ENCODE measurements around the gene QRICH2. TPM values are rescaled to one million over a fixed set of nuclear protein-coding genes. Genes with fewer than 3 reads are reported as not detected.

Gene QRICH2
- total RNA-seq, 4 donors from 2014 or later, result 0.59 to 2.4 (median 1.1) TPM

DNA sequence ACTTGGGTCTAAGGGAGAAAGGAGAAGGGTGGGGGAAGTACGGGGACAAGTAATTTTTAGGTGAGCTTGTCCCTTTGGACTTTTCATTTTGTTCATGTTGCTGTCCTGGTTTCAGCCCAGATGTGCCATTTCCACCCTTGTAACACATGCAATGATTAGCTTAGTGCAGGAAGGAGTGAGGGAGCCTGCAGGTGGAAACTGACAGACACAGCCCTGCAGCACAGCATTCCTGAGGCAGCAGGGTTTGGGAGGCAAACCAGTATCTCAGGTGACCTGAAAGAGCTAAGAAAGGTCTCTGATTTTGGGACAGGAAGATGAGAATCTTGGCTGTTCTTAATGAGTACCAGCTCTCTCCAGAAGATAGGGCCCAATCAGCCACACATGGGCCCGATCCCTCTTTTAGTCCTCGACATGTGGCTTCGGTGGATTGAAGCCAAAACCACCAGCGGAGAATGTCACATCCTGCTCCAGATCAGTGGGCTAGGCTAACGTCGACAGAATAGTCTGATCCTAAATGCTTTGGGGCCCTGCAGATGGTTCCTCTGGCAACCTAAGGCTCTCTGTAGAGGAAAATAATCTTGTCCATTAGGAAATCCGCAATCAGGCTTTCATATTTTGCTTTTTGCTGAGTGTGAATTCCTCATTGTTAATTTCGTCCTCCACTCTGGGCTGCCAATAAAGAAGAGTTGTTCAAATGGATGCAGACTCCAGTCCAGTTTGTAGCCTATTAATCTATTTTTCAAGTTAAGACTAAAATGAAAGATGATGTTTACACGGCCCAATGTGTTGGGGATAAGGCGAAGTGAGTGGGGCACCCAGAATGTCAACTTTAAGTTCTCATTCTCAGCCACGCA lies 64.0 kb downstream of the QRICH2 start:
- peaks cover 40 to 49% of the 10 kb centered on the region in 2 donors for H3K4me1 ChIP-seq
- intact Hi-C loops (cut with DNase I; ENCODE audit: low total_unique reads), result loop anchor here (10.0 kb wide), 1 partner anchor 389 kb away; the partner anchor contains the start of gene WBP2
- no peak for TF ChIP-seq POLR2A (IDR thresholded peaks at IDR 0.05)
- TF ChIP-seq, protein P1, sequence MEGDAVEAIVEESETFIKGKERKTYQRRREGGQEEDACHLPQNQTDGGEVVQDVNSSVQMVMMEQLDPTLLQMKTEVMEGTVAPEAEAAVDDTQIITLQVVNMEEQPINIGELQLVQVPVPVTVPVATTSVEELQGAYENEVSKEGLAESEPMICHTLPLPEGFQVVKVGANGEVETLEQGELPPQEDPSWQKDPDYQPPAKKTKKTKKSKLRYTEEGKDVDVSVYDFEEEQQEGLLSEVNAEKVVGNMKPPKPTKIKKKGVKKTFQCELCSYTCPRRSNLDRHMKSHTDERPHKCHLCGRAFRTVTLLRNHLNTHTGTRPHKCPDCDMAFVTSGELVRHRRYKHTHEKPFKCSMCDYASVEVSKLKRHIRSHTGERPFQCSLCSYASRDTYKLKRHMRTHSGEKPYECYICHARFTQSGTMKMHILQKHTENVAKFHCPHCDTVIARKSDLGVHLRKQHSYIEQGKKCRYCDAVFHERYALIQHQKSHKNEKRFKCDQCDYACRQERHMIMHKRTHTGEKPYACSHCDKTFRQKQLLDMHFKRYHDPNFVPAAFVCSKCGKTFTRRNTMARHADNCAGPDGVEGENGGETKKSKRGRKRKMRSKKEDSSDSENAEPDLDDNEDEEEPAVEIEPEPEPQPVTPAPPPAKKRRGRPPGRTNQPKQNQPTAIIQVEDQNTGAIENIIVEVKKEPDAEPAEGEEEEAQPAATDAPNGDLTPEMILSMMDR (IDR thresholded peaks at IDR 0.05 in 4 of 5, conservative IDR thresholded peaks at IDR 0.05 in 1 of 5), result no peak
- no peaks in the 10 kb centered on the region for H3K36me3 ChIP-seq
- H3K9me3 ChIP-seq, result no peaks in the 10 kb centered on the region
- DNase-seq (peak in 1 of 2 donors; percentile 38), ATAC-seq (no peak)
- H3K27ac ChIP-seq, result peak overlapping the region in 2 of 4 donors; percentile 22 to 65
- no peaks in the 10 kb centered on the region for H3K27me3 ChIP-seq
- in situ Hi-C loops (cut with MboI; ENCODE audit: low sequenced_read_pairs in 4 of 4), result no loop called here
- no peak overlapping the region for H3K4me3 ChIP-seq

DNA sequence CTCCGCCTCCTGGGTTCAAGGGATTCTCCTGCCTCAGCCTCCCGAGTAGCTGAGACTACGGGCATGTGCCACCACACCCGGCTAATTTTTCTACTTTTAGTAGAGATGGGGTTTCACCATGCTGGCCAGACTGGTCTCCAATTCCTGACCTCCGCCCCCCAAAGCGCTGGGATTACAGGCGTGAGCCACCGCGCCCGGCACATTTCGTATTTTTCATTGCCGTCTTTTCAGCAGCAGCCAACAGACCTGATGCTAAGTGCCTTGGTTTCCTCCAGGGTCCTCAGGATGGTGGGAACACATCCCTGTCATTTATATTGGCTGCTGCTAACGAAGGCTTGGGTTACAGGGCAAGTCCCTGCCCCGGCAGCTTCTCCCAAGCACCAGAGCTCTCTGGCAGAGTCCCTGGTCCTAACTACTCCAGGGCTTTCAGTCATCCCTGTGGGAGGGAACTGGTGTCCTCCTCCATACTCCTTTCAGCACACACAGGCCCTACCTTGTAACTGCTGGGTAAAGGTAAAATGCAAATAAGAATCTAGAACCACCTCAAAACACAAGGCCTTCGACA lies 66.3 kb downstream of the QRICH2 start:
- peak overlapping the region; percentile 61 to 85 (median 75) for H3K4me3 ChIP-seq
- TF ChIP-seq POLR2A (IDR thresholded peaks at IDR 0.05), result no peak
- TF ChIP-seq, protein P1 (IDR thresholded peaks at IDR 0.05 in 4 of 5, conservative IDR thresholded peaks at IDR 0.05 in 1 of 5), result no peak
- DNase-seq (no peak), ATAC-seq (no peak)
- in situ Hi-C loops (cut with MboI; ENCODE audit: low sequenced_read_pairs in 4 of 4), result no loop called here
- no peaks in the 10 kb centered on the region for H3K36me3 ChIP-seq
- H3K27ac ChIP-seq, result peak overlapping the region; percentile 93 to 95 (median 94)
- peaks cover 27 to 40% of the 10 kb centered on the region in 2 donors for H3K4me1 ChIP-seq
- no peaks in the 10 kb centered on the region for H3K9me3 ChIP-seq
- intact Hi-C loops (cut with DNase I; ENCODE audit: low total_unique reads), result loop anchor here (2.0 to 10.0 kb wide), 3 partner anchors 23 to 387 kb away; partner anchors contain the start of genes UBALD2 and WBP2
- H3K27me3 ChIP-seq, result no peaks in the 10 kb centered on the region

DNA sequence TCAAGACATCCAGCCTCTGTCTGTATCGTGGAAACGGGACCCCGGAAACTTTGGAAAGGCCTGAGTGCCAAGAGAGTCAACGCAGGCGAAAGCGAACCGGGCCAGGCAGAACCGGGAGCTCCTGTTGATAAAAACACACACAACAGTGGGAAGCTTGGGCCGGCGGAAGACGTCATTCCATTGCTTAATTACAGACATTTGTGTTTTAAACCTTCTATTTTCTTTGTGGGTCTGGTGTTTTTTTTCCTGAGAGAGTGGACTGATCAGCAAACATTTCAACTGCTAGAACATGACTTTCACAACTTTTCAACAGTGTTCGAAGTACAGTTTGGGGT lies 66.9 kb downstream of the QRICH2 start:
- no peaks in the 10 kb centered on the region for H3K36me3 ChIP-seq
- peak overlapping the region; percentile 61 to 85 (median 75) for H3K4me3 ChIP-seq
- TF ChIP-seq, protein P1 (IDR thresholded peaks at IDR 0.05 in 4 of 5, conservative IDR thresholded peaks at IDR 0.05 in 1 of 5), result no peak
- TF ChIP-seq POLR2A (IDR thresholded peaks at IDR 0.05), result no peak
- no peaks in the 10 kb centered on the region for H3K27me3 ChIP-seq
- DNase-seq (no peak), ATAC-seq (peak; percentile 33 to 37)
- H3K4me1 ChIP-seq, result peaks cover 26 to 34% of the 10 kb centered on the region in 2 donors
- in situ Hi-C loops (cut with MboI; ENCODE audit: low sequenced_read_pairs in 4 of 4) (no loop called here), intact Hi-C loops (cut with DNase I; ENCODE audit: low total_unique reads) (loop anchor here (2.0 to 10.0 kb wide), 3 partner anchors 24 to 386 kb away; partner anchors contain the start of genes UBALD2 and WBP2)
- H3K27ac ChIP-seq, result peak overlapping the region; percentile 93 to 95 (median 94)
- no peaks in the 10 kb centered on the region for H3K9me3 ChIP-seq

DNA sequence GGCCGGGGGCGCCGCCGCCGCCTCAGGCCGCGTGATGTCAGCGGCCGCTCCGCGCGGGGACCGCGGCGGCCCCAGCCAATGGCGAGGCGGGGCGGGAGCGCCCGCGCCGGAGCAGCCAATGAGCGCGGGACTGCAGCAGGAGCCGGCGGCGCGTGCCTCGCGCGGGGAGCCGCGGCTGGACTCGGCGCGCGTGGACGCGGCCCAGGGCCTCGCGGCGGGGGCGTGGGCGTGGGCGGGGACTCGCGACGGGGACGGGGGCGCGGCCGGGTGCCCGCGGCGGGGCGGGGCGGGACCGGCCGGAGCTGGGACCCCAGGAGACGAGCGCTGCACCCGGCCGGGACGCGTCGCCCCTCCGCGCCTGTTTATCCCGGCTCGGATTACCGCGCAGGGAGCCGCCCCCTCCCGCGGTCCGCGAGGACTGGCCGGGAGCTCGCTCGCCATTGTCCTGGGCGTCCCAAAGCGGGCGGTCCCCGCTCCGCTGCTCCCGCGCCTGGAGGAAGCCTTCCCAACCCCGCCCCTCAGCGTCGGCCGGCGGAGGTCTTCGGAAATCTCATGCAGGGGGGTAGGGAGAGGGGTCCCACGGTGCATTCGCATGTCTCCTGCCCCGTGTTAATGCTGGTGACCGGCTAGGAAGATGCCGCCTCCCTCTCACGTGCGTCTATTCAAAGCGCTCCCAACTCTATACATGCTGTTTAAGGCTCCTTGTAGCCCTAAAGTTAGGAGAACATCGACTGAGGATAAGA lies 67.4 kb downstream of the QRICH2 start, which contains the start of gene RNF157:
Gene RNF157, minus strand, starts transcription at position 33 of the 743 bp plus-strand sequence. CDS start 253 bp downstream, outside the sequence.
- peak within 1 kb of the TSS; percentile 93 to 95 (median 94) for H3K27ac ChIP-seq
- H3K4me3 ChIP-seq, result peak within 1 kb of the TSS; percentile 61 to 85 (median 75)
- in situ Hi-C loops (cut with MboI; ENCODE audit: low sequenced_read_pairs in 4 of 4) (no loop called here), intact Hi-C loops (cut with DNase I; ENCODE audit: low total_unique reads) (loop anchor here (2.0 to 10.0 kb wide), 3 partner anchors 24 to 386 kb away; partner anchors contain the start of genes UBALD2 and WBP2)
- H3K27me3 ChIP-seq, result no peaks in the 10 kb centered on the region
- no peaks in the 10 kb centered on the region for H3K36me3 ChIP-seq
- H3K4me1 ChIP-seq, result peaks cover 21 to 29% of the 10 kb centered on the region in 2 donors
- DNase-seq (peak; percentile 60 to 74), ATAC-seq (peak; percentile 76 to 78)
- H3K9me3 ChIP-seq, result no peaks in the 10 kb centered on the region
- TF ChIP-seq, protein P1 (IDR thresholded peaks at IDR 0.05 in 4 of 5, conservative IDR thresholded peaks at IDR 0.05 in 1 of 5), result no peak
- peak; percentile 78 to 88 for TF ChIP-seq POLR2A (IDR thresholded peaks at IDR 0.05)
